H1 (cell line): ENCODE results near the gene PTPRG. TPM values are rescaled to one million over a fixed set of nuclear protein-coding genes. Genes with fewer than 3 reads are reported as not detected.

Source experiments
- ATF2 ChIP-seq: IDR thresholded peaks from 2 replicates; pipeline ENCODE4 v1.6.1; 2012; ENCODE audit warnings: low read length, inconsistent platforms
- CBX8 ChIP-seq: fragments of 300-800, 300-1000 bp; sonication (generic); IDR thresholded peaks from 2 replicates; pipeline ENCODE4 v1.7.1; 2016; ENCODE audit warnings: low read depth, low read length, borderline replicate concordance
- KDM5A ChIP-seq: fragments of 200-600 bp; IDR thresholded peaks from 2 replicates; pipeline ENCODE4 v1.7.1; 2012; ENCODE audit warnings: mild to moderate bottlenecking, low read length, inconsistent platforms, mixed read lengths
- MAX ChIP-seq: IDR thresholded peaks from 2 replicates; pipeline ENCODE4 v1.6.1; 2012; ENCODE audit warnings: inconsistent platforms
- RAD21 ChIP-seq, 2 experiments: IDR thresholded peaks in 1 of 2; conservative IDR thresholded peaks in 1 of 2; 2 replicates each; pipeline ENCODE4 v1.6.1; 2011; ENCODE audit warnings: low read depth in 2 of 2, low read length in 2 of 2, improper control_type of control experiment in 1 of 2, inconsistent platforms in 1 of 2, mild to moderate bottlenecking in 1 of 2, moderate library complexity in 1 of 2
- SIX5 ChIP-seq: IDR thresholded peaks from 2 replicates; pipeline ENCODE4 v1.6.1; 2011; ENCODE audit warnings: mild to moderate bottlenecking, low read depth, low read length
- SRF ChIP-seq: IDR thresholded peaks from 2 replicates; pipeline ENCODE4 v1.6.1; 2011; ENCODE audit warnings: mild to moderate bottlenecking, low read depth, low read length, moderate library complexity
- polyA plus RNA-seq, 7 experiments: library from polyadenylated mRNA; depleted of rRNA in 3 of 7; stranded (reverse) in 5 of 7; unstranded in 2 of 7; fragments of >200 nt in 5 of 7; fragments of 200-250 nt in 2 of 7; gene quantifications; 1 replicate in 5 of 7; 2 replicates in 1 of 7; 4 replicates in 1 of 7; pipeline versions ENCODE4 v1.2.1 to v1.2.3, GENCODE V29; 2011 to 2013; ENCODE audit warnings: missing spikeins in 2 of 7, mixed read lengths in 2 of 7
- total RNA-seq: library from RNA; stranded (reverse); fragmentation: NEBNext Ultra II Directional; extraction: Animal tissue kit (Norgen Biotek cat#: 25700); gene quantifications from 2 replicates; pipeline ENCODE4 v1.2.1, GENCODE V29; 2021

The PTPRG gene
- total and polyA plus RNA-seq, 2 of the 8 experiments (the other 6 are each of a cell fraction or from before 2014, with no cell fraction given) = 23.3 to 96.2 TPM

GRCh38 chr3:62229908-62230307 is 668.5 kb downstream of the PTPRG start (continued):
- no peak for TF ChIP-seq ATF2
- no peak for TF ChIP-seq MAX
- no peak for TF ChIP-seq CBX8
- no peak for TF ChIP-seq KDM5A
- TF ChIP-seq SIX5 = no peak
- TF ChIP-seq RAD21 (IDR thresholded peaks at IDR 0.05 in 1 of 2, conservative IDR thresholded peaks at IDR 0.05 in 1 of 2; ENCODE audit: low read depth in 2 of 2, low read length in 2 of 2) = peak in 1 of 2 experiments; percentile 39; a peak in 3 of 4 replicates
- TF ChIP-seq SRF = no peak
